Endothelial cell of umbilical vein (primary cell): Measurements from ENCODE around the gene NR5A2. TPM values are rescaled to one million over a fixed set of nuclear protein-coding genes. Genes with fewer than 3 reads are reported as not detected.

ENCODE experiments used
- BruUV-seq: library from RNA; stranded (reverse); fragments of 400-500 nt; replicated peaks from 2 replicates; lab custom pipeline; 2021; lab: Mats Ljungman, UMichigan
- CTCF ChIA-PET: fragments of 300-600, 350-600 bp; sonication (Branson Sonifier 250); formaldehyde crosslinking; loops from one replicate; lab custom pipeline; 2021; ENCODE audit warnings: antibody characterized with exemption, inconsistent platforms; lab: Charles Lee
- POLR2A ChIA-PET: fragments of 300-600, 350-600 bp; sonication (Branson Sonifier 250); formaldehyde crosslinking; loops from one replicate; lab custom pipeline; 2021; ENCODE audit warnings: antibody characterized with exemption, inconsistent platforms; lab: Charles Lee
- DNase-seq: peaks from one replicate; pipeline ENCODE4 v3.0.0-alpha.2; 2011; ENCODE audit warnings: low read depth, low spot score
- FAIRE-seq: peaks from 2 replicates; lab custom pipeline; 2011; peaks lifted over from hg19 to GRCh38; lab: Jason Lieb, UNC
- H2AFZ ChIP-seq: 2 replicates; pipeline ENCODE4 v1.6.0; 2012; ENCODE audit warnings: low read depth, low read length, control low read depth, inconsistent platforms
- H3K27ac ChIP-seq: 2 replicates; pipeline ENCODE4 v1.5.1; 2011; ENCODE audit warnings: low read depth, mild to moderate bottlenecking, control low read depth, low read length, moderate library complexity; ENCODE audit not compliant: insufficient read depth
- H3K27me3 ChIP-seq, 2 experiments: 2 replicates each; pipeline versions ENCODE4 v1.6.0 to v1.6.1; 2011; ENCODE audit warnings: low read length in 2 of 2, mixed read lengths in 1 of 2; ENCODE audit not compliant: control insufficient read depth in 2 of 2, insufficient read depth in 2 of 2
- H3K36me3 ChIP-seq, 2 experiments: 2 replicates in 1 of 2; 3 replicates in 1 of 2; pipeline ENCODE4 v1.5.1; 2011; ENCODE audit warnings: low read length in 2 of 2, mild to moderate bottlenecking in 1 of 2, moderate library complexity in 1 of 2; ENCODE audit not compliant: control insufficient read depth in 2 of 2, insufficient read depth in 2 of 2; ENCODE audit errors: extremely low read depth in 1 of 2
- H3K4me1 ChIP-seq: 3 replicates; pipeline ENCODE4 v1.5.1; 2011; ENCODE audit warnings: mild to moderate bottlenecking, low read length; ENCODE audit not compliant: control insufficient read depth, insufficient read depth; ENCODE audit errors: extremely low read depth
- H3K4me2 ChIP-seq: 2 replicates; pipeline ENCODE4 v1.6.1; 2011; ENCODE audit warnings: low read length, control low read depth, mixed read lengths; ENCODE audit not compliant: insufficient read depth
- H3K4me3 ChIP-seq, 3 experiments: fragments of 200-600 bp in 1 of 3; sonication (generic), shearing (Covaris generic) in 1 of 3; replicated peaks in 1 of 3; 2 replicates each; pipeline ENCODE4 v1.5.1; 2011 to 2016; ENCODE audit warnings: control low read depth in 3 of 3, low read length in 3 of 3, mild to moderate bottlenecking in 2 of 3, inconsistent platforms in 1 of 3, low read depth in 1 of 3, moderate library complexity in 1 of 3; ENCODE audit not compliant: insufficient read depth in 1 of 3
- H3K79me2 ChIP-seq: 2 replicates; pipeline ENCODE4 v1.6.0; 2012; ENCODE audit warnings: low read length, inconsistent platforms; ENCODE audit not compliant: control insufficient read depth, insufficient read depth
- H3K9ac ChIP-seq: replicated peaks from 2 replicates; pipeline ENCODE3; 2011; ENCODE audit warnings: low read length, control low read depth; ENCODE audit not compliant: insufficient read depth; ENCODE audit errors: extremely low read depth
- H3K9me1 ChIP-seq: replicated peaks from 3 replicates; pipeline ENCODE4 v1.6.0; 2011; ENCODE audit warnings: mild to moderate bottlenecking, low read length; ENCODE audit not compliant: control insufficient read depth, insufficient read depth; ENCODE audit errors: extremely low read depth
- H3K9me3 ChIP-seq: replicated peaks from 2 replicates; pipeline ENCODE4 v1.5.1; 2012; ENCODE audit warnings: low read length, inconsistent platforms; ENCODE audit not compliant: control insufficient read depth, insufficient read depth
- H4K20me1 ChIP-seq: replicated peaks from 2 replicates; pipeline ENCODE3; 2011; ENCODE audit warnings: mild to moderate bottlenecking, low read length; ENCODE audit not compliant: control insufficient read depth, insufficient read depth; ENCODE audit errors: extremely low read depth
- CTCF ChIP-seq, 2 donors: IDR thresholded peaks; 1 replicate in 1 of 2; 2 replicates in 1 of 2; pipeline ENCODE4 v1.5.1; 2011; ENCODE audit warnings: low read length in 2 of 2, mild to moderate bottlenecking in 2 of 2, moderate library complexity in 2 of 2, control low read depth in 1 of 2, inconsistent platforms in 1 of 2, low read depth in 1 of 2; ENCODE audit not compliant: insufficient read depth in 1 of 2; ENCODE audit errors: extremely low read depth in 1 of 2
- EZH2 ChIP-seq: IDR thresholded peaks from 2 replicates; pipeline ENCODE4 v1.6.1; 2012; ENCODE audit warnings: borderline replicate concordance, low read depth, mild to moderate bottlenecking, moderate library complexity, low read length, inconsistent platforms; ENCODE audit not compliant: severe bottlenecking
- FOS ChIP-seq: IDR thresholded peaks from 2 replicates; pipeline ENCODE4 v1.6.1; 2011; ENCODE audit warnings: mild to moderate bottlenecking, low read length, moderate library complexity, borderline replicate concordance; ENCODE audit not compliant: insufficient read depth
- GATA2 ChIP-seq: IDR thresholded peaks from 2 replicates; pipeline ENCODE4 v1.7.0; 2011; ENCODE audit warnings: low read depth, mild to moderate bottlenecking, moderate library complexity, mixed read lengths, low read length; ENCODE audit not compliant: insufficient read length, insufficient read depth
- JUN ChIP-seq: IDR thresholded peaks from 2 replicates; pipeline ENCODE4 v1.6.1; 2011; ENCODE audit warnings: borderline replicate concordance, low read depth; ENCODE audit not compliant: insufficient read length, insufficient read depth
- MAX ChIP-seq: IDR thresholded peaks from 2 replicates; pipeline ENCODE4 v1.6.1; 2011; ENCODE audit not compliant: insufficient read depth, insufficient read length
- MYC ChIP-seq: IDR thresholded peaks from one replicate; pipeline ENCODE4 v1.6.1; 2011; ENCODE audit warnings: mild to moderate bottlenecking, low read depth, low read length
- POLR2A ChIP-seq: IDR thresholded peaks from 2 replicates; pipeline ENCODE4 v1.6.1; 2012; ENCODE audit warnings: low read depth, mild to moderate bottlenecking, control low read depth, low read length
- POLR2AphosphoS5 ChIP-seq: IDR thresholded peaks from 2 replicates; pipeline ENCODE4 v1.6.1; 2012; ENCODE audit warnings: low read depth, mild to moderate bottlenecking, control low read depth, low read length, moderate library complexity; ENCODE audit not compliant: insufficient read depth
- dilution Hi-C: fragments of 300-500 bp; cut with MboI; formaldehyde crosslinking; loops from one replicate; pipeline ENCODE4 v1.15.0; 2019; ENCODE audit warnings: low sequenced_read_pairs; ENCODE audit not compliant: extremely low pct_ligation_motif_present
- intact Hi-C: fragments of 100-400 bp; cut with micrococcal nuclease; formaldehyde crosslinking; loops from one replicate; pipeline ENCODE4 v1.10.0; 2022
- polyA plus RNA-seq, 4 experiments: library from polyadenylated mRNA; depleted of rRNA in 3 of 4; stranded (reverse) in 3 of 4; unstranded in 1 of 4; fragments of >200 nt; gene quantifications; 2 replicates each; pipeline versions ENCODE4 v1.2.1 to v1.2.3, GENCODE V29; 2011 to 2012; ENCODE audit warnings: missing spikeins in 1 of 4
- total RNA-seq: library from RNA; stranded (reverse); gene quantifications from 2 replicates; pipeline ENCODE4 v1.2.3, GENCODE V29; 2021

Gene NR5A2
- total and polyA plus RNA-seq, 2 donors (not counting 3 experiments of a cell fraction or from before 2014, with no cell fraction given), result 3.4 to 12.1 TPM

GRCh38 chr1:200034262-200034557 lies 6.7 kb downstream of the NR5A2 start:
- dilution Hi-C loops, result no loop called here
- POLR2A ChIA-PET, result interaction anchor here (1.0 kb wide), 1 partner anchor 41 kb away, joined by 3 read pairs; no protein-coding TSS in a partner anchor
- CTCF ChIA-PET, result interaction anchor here (1.1 to 7.3 kb wide), 4 partner anchors 105 to 349 kb away, joined by 3 to 59 read pairs (median 3); no protein-coding TSS in a partner anchor
- TF ChIP-seq JUN, result no peak
- TF ChIP-seq POLR2A, result no peak
- TF ChIP-seq EZH2, result no peak
- TF ChIP-seq MAX, result no peak
- TF ChIP-seq POLR2AphosphoS5, result no peak
- no peak for TF ChIP-seq GATA2
- TF ChIP-seq CTCF (IDR thresholded peaks at IDR 0.05; ENCODE audit: extremely low read depth in 1 of 2, insufficient read depth in 1 of 2, low read depth in 1 of 2, low read length in 2 of 2), result no peak
- no peak for TF ChIP-seq FOS
- TF ChIP-seq MYC, result no peak
- FAIRE-seq (no peak), DNase-seq (no peak)
- Histone ChIP-seq H4K20me1 (no peaks in the 10 kb centered on the region), H3K4me3 (no peak overlapping the region), H3K79me2 (no peaks in the 10 kb centered on the region), H3K4me1 (peaks cover 8% of the 10 kb centered on the region), H3K9ac (no peak overlapping the region), H3K27ac (no peak overlapping the region), H3K36me3 (no peaks in the 10 kb centered on the region), H3K27me3 (peaks cover 34 to 92% of the 10 kb centered on the region in 2 experiments), H3K4me2 (no peak overlapping the region), H2AFZ (no peak overlapping the region), H3K9me1 (no peaks in the 10 kb centered on the region), H3K9me3 (no peaks in the 10 kb centered on the region)
- intact Hi-C loops, result no loop called here
- BruUV-seq, result no TSS peak
